Measurements from ENCODE around the gene CANT1.
"Not testable (repeated sequence)": the region's sequence is repeated elsewhere in the genome, so short reads cannot be mapped to it uniquely, and the experiment has no call there.

The CANT1 gene

DNA sequence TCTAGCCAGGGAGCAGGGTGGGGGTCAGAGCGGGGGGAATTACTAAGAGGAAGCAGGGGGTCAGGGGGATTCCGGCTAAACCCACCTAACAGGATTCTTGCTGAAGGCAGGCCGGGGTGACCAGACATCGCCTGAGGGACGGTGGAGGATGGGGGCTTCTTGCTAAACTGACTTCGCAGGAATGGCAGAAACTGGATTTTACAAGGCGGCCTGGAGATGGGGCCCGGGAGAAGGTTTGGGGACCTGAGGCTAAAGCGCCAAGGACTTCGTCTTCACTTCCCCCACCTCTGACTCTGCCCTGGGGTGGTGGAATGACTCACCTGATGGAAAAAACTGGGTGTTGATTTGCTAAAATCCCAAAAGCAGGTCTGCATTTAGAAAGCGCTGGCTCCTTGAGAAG, 53.3 kb downstream of the CANT1 start:
- no peak for DNase-seq

DNA sequence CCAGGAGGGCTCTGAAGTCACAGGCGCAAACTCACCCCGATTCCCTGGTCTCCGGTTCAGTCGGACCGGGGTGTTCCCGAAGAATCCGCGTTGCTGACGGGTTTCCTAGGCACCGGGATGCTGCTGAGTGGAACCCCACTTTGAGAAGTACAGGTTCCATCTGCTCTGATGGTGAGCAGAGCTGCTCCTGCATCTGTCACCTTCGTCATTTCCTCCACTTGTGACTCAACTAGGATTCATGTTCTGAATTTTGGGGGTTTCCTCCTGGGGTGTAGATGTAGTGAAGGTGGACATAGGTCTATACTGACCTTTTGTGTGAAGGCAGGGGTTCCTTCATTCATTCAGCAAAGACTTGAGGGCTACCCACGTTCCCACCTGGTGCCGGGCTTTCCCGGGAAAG, 54.9 kb downstream of the CANT1 start:
- DNase-seq = no peak

DNA sequence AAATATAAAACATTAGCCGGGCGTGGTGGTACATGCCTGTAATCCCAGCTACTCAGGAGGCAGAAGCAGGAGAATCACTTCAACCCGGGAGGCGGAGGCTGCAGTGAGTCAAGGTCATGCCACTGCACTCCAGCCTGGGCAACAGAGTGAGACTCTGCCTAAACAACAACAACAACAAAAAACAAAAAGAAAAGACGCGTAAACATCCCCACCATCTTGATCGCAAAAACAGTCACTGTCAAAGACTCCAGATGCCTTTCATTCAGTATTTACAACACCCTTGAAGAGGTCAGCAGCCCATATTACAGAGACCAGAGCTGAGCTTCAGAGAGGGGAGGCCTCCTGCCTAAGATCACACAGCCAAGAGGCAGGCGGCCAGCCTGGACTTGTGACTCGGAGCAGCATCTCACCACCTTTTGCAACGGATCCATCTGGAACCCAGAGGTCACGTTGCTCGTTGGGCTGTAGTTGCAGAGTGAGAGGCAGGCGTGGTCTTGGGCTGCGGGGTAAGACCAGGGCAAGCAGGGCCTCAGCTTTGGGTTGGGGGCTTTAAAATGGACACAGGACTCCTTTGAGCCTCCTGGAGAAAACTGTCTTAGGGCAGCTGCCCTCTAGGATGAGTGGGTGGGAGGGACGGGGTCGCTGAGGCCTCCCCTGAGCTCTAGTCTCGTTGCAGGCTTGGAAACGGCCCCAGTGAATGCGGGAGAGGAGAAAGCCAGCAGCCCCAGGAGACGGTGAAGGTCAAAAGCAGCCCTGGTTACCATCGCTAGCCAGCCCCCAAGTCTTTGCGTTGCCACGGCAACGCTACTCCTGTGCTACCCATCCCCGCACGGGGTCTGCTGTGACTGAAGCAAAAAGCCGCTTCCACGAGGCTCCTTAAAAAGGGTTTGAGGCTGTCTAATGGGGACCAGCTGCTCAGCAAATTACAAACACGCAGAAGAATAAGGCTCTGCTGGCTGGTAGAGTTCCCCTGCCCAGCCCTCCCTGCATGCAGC, 55.9 kb downstream of the CANT1 start:
- DNase-seq = no peak

DNA sequence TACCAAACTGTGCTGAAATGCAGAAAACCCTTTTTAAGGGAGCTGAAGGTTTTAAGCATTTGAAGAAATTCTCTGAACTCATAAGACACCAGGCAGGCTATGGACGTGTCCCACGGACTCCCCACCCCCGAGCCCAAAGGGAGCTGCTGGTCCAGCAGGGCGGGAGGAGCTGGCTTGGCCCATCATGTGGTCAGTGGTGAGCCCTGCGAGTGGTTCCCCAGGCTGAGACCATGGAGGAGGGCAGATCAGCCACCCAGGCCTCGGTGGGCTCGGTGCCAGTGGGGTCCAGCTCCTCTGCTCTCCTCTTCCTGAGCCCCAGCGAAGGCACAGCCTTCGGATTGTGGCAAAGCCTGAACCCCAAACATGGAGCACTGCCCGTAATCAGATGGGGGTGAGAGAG, 56.9 kb downstream of the CANT1 start:
- DNase-seq = no peak

DNA sequence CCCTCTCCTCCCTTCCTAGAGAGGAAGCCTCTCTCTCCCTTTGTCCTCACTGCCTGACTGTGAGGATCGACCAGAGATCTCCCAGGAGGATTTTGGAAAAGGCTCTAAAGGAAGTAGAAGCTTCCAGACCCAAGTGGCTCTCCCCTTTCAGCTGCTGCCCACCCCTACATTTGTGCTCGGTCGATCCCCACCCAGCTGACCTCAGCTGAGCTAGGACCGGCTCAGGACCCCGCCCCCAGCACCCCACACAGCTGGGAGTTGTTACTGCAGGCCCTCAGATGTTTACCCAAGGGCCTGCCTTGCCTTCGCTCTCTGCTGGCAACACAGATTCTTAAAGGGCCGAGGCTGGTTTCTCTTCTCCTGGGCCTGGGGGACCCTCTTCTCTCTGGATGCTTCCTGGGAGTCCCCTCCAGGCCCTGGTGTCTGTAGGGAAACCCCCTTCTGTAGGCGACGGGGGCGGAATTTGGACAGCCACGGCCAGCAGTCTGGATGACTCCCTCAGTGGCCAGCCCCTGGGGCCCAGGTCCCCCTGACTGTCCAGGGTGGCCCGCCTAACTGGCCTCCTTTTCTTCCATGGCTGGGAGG, 57.5 kb downstream of the CANT1 start:
- DNase-seq = no peak

DNA sequence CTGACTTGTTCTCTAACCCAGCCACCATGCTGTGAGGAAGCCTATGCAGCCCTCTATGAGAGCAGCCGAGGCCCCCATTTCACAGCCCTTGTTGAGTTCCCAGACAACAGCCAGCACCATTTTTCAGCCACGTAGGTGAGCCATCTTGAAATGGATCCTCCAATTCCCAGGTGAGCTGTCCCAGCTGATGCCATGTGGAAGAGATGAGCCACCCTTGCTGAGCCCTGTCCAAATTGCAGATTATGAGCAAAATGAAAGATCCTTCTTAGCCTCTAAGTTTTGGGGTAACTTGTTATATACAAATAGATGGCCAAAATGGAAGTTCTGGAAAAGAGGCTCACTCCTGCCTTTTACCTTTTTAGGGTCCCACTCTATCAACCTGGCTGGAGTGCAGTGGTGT, 58.7 kb downstream of the CANT1 start:
- DNase-seq = no peak

DNA sequence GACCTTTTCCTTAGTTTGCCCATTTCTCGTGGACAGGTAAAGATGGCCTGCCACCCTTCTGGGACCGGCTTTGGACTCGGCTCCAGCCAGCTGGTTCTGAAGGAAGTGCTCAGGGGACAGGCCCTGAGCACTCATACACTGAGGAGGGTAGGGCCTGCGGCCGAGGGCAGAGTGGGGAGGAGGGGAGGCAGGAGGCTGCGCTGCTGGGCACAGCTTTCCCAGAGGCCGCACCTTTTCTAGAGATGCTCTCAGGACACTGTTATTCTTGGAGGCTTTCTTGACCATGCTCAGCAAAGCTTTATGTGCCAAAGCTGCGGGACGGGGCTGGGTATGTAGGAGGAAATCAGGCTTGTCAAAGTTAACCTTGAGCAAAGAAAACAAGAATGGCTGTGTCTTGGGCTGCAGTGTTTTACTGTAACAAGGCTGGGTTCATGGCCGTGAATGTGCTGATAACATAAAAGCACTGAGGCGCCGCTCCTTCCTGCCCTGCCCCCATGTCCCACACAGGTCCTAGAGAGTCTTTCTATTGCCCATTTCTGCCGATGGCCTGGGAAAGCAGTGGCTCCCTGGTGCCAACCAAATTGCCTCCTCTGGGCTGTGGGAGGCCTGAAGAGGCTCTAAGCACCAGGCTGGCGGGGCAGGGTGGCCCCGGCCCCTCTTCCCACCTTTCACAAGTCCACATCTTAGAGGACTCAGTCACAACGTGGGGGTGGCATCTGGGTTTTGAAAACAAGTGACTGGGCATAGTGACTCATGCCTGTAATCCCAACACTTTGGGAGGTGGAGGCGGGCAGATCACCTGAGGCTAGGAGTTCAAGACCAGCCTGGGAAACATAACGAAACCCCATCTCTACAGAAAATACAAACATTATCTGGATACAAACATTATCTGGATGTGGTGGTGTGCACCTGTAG, 62.1 kb downstream of the CANT1 start:
- no peak for DNase-seq

DNA sequence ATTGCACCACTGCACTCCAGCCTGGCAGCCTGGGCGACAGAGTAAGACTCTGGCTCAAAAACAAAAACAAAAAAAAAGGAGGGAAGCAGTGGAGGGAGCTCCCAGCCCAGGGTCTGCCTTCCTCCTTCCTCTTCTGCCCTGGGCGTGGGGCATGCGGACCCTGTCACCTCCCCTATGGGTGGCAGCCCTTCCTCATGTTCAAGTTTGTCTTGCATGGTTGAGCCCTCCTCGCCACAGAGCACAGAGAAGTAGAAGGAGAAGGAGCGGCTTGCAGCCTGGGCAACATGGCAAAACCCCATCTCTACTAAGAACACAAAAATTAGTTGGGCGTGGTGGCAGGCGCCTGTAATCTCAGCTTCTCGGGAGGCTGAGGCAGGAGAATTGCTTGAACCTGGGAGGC, 62.9 kb downstream of the CANT1 start:
- no peak for DNase-seq

DNA sequence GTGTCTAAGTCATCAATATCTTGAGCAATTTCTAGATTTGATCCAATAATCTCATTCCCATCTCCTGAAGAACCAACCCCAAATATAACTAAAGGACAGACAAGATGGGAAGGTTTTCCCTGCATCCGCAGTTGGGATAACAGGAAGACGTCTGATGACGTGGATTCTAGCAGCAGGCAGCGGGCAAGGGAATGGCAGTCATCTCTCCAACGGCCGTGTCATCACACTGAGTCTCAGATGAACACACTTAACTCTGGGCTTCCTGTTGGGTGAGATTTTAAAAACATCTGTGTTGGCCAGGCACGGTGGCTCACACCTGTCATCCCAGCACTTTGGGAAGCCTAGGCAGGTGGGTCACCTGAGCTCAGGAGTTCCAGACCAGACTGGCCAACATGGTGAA, 63.4 kb downstream of the CANT1 start:
- DNase-seq = no peak

DNA sequence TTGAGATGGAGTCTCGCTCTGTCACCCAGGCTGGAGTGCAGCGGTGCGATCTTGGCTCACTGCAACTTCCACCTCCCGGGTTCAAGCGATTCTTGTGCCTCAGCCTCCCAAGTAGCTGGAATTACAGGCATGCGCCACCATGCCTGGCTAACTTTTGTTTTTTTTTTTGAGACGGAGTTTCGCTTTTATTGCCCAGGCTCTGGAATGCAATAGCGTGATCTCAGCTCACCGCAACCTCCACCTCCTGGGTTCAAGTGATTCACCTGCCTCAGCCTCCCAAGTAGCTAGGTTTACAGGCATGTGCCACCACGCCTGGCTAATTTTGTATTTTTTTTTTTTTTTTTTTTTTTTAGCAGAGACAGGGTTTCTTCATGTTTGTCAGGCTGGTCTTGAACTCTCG, 64.1 kb downstream of the CANT1 start:
- DNase-seq = not testable (repeated sequence)

DNA sequence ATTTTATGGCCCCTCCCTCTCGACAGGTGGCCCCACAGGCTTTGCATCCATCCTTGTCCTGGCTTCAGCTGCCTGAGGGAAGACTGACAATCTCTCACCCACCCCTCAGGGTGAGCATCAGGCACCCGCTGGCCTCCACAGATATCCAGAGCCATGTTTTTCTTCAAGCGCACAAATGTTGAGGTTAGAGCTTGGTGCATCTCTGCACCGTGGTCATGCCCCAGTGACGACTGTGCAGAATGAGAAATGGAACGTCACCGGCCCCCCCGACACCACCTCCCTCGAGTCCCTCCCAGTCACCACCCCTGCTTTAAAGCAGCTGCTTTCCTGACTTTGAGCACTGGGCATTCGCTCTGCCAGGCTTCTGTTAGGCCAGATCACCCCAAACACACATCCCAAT, 64.6 kb downstream of the CANT1 start:
- DNase-seq = no peak

DNA sequence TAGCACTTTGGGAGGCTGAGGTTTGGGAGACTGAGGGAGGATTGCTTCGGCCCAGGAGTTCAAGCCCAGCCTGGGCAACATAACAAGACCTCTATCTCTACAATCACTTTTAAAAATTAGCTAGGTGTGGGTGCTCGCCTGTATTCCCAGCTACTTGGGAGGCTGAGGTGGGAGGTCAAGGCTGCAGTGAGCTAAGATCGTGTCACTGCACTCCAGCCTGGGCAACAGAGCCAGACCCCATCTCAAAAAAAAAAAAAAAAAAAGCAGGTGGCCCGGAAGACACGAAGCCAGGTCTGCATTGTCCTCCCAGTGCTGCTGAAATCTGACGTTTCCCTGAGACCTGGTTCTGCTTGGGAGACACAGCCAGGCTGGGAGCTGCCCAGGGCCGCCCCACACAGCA, 65.5 kb downstream of the CANT1 start:
- no peak for DNase-seq
